BE2C (cell line): ENCODE measurements around the gene UPK3A.

ENCODE experiments used
- DNase-seq: peaks from one replicate; pipeline ENCODE4 v3.0.0-alpha.2; 2020
- H3K27me3 ChIP-seq: fragments of 250-450 bp; sonication (Bioruptor Pico); 2 replicates; pipeline ENCODE4 v1.5.1; 2020; ENCODE audit warnings: mild to moderate bottlenecking
- H3K36me3 ChIP-seq: fragments of 250-450 bp; sonication (Bioruptor Pico); 2 replicates; pipeline ENCODE4 v1.5.1; 2020; ENCODE audit warnings: mild to moderate bottlenecking
- H3K4me1 ChIP-seq: fragments of 250-450 bp; sonication (Bioruptor Pico); 2 replicates; pipeline ENCODE4 v1.5.1; 2020
- H3K4me3 ChIP-seq: 2 replicates; pipeline ENCODE4 v1.5.1; 2011; ENCODE audit warnings: low read depth, low read length
- H3K9me3 ChIP-seq: fragments of 250-450 bp; sonication (Bioruptor Pico); 2 replicates; pipeline ENCODE4 v1.5.1; 2020
- TF ChIP-seq, protein P1 (sequence below): IDR thresholded peaks from 2 replicates; pipeline ENCODE4 v1.5.1; 2012; ENCODE audit warnings: mild to moderate bottlenecking, low read depth, low read length

Gene UPK3A

DNA sequence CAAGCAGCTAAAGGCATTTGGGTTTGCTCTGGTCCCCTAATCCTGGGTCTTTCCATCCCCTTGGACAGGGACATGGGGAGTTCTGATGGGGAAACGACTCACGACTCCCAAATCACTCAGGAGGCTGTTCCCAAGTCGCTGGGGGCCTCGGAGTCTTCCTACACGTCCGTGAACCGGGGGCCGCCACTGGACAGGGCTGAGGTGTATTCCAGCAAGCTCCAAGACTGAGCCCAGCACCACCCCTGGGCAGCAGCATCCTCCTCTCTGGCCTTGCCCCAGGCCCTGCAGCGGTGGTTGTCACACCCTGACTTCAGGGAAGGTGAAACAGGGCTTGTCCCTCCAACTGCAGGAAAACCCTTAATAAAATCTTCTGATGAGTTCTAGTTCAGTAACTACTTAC is 10.7 kb downstream of the UPK3A start:
- Histone ChIP-seq H3K4me1 (peaks cover 2% of the 10 kb centered on the region; the same call in 1 of the 2 replicates), H3K4me3 (no peak overlapping the region), H3K36me3 (no peaks in the 10 kb centered on the region), H3K27me3 (no peaks in the 10 kb centered on the region), H3K9me3 (no peaks in the 10 kb centered on the region)
- TF ChIP-seq, protein P1, sequence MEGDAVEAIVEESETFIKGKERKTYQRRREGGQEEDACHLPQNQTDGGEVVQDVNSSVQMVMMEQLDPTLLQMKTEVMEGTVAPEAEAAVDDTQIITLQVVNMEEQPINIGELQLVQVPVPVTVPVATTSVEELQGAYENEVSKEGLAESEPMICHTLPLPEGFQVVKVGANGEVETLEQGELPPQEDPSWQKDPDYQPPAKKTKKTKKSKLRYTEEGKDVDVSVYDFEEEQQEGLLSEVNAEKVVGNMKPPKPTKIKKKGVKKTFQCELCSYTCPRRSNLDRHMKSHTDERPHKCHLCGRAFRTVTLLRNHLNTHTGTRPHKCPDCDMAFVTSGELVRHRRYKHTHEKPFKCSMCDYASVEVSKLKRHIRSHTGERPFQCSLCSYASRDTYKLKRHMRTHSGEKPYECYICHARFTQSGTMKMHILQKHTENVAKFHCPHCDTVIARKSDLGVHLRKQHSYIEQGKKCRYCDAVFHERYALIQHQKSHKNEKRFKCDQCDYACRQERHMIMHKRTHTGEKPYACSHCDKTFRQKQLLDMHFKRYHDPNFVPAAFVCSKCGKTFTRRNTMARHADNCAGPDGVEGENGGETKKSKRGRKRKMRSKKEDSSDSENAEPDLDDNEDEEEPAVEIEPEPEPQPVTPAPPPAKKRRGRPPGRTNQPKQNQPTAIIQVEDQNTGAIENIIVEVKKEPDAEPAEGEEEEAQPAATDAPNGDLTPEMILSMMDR: no peak
- no peak for DNase-seq

DNA sequence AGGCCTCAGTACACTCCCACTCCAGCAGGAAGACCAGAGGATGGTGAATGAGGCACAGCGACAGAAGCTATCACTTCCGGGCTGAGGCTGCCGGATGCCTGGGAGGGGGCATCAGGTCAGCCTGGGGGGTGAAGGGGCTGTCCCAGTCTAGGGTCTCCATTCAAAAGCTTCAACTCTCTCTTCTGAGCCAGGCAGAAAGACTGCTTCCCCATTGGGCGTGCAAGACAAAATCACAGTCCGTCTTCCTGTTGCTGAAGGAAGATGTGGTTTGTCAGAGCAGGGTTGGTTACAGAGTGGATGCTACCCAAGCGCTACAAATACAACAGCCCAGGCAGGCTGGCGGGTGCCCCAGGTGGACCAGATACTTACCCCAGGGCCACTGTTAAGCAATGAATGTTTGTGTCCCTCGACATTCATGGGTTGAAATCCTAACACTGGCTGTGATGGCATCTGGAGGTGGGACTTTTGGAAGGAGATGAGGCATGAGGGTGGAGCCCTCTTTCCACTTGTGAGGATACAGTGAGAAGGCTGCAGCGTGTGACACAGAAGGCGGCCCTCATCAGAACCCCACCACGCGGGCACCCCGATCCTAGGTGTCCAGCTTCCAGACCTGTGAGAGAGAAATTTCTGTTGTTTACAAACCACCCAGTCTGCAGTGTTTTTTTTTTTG is 12.0 kb downstream of the UPK3A start:
- no peaks in the 10 kb centered on the region for H3K4me1 ChIP-seq
- DNase-seq: no peak
- no peaks in the 10 kb centered on the region for H3K36me3 ChIP-seq
- no peak overlapping the region for H3K4me3 ChIP-seq
- no peaks in the 10 kb centered on the region for H3K27me3 ChIP-seq
- no peaks in the 10 kb centered on the region for H3K9me3 ChIP-seq
- TF ChIP-seq, protein P1: no peak

DNA sequence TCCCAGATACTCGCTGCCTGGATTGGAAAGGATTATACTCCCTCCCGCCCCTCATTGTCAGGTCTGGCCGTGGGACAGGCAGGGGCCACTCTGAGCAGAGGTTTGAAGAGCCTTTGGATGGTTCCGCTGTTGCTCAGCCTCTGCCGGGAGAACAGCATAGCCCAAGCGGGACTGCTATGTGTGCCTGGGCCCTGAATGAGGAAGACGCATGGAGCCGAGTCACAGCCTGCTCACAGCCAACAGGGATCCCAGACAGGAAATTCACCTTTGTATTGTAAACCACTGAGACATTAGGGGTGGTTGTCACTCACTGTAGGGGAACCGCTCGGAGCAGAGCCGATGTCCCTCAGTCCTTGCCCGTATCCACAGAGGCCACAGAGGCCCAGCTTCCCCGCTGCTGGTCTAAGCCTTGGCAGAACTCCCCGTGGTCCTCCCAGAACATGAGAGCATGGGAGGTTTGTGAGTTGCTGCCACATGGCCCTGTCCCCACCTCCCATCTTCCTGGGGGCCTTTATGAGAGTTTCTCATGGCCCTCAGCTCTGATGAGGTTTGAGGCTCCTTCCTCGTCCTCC is 14.3 kb downstream of the UPK3A start:
- no peaks in the 10 kb centered on the region for H3K9me3 ChIP-seq
- no peak for DNase-seq
- H3K27me3 ChIP-seq: no peaks in the 10 kb centered on the region
- no peaks in the 10 kb centered on the region for H3K4me1 ChIP-seq
- no peak overlapping the region for H3K4me3 ChIP-seq
- no peaks in the 10 kb centered on the region for H3K36me3 ChIP-seq
- TF ChIP-seq, protein P1: no peak

DNA sequence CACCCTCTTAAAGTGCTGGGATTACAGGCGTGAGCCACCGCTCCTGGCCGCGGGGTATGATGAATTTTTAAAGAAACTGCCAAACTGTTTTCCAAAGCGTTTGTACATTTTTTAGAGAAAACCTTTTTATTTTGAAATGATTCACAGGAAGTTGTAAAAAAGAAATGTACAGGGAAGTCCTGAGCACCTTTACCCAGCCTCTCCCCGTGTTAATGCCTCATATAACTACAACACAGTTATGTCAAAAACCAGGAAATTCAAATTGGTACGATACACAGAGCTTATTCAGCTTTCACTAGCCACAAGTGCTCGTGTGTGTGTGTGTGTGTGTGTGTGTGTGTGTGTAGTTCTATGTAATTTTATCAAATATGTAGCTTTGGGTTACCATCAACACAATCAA is 18.0 kb downstream of the UPK3A start:
- TF ChIP-seq, protein P1: no peak
- no peaks in the 10 kb centered on the region for H3K27me3 ChIP-seq

DNA sequence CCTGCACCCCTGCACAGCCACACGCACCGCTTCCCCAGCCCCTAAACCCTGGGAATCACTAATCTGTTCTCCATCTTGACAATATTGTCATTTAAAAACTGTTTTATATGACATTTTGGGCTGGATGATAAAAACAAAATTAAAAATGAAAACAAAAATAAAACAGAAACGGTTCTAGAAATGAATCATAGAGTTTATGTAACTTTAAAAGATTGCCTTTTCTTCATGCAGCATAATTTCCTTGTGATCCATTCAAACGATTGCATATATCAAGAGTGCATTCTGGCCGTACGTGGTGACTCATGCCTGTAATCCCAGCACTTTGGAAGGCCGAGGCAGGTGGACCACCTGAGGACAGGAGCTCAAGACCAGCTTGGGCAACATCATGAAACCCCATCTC is 18.4 kb downstream of the UPK3A start:
- Histone ChIP-seq H3K4me3 (no peak overlapping the region), H3K4me1 (no peaks in the 10 kb centered on the region), H3K27me3 (no peaks in the 10 kb centered on the region), H3K9me3 (no peaks in the 10 kb centered on the region), H3K36me3 (no peaks in the 10 kb centered on the region)
- DNase-seq: no peak
- TF ChIP-seq, protein P1: no peak

More for the DNA sequence above, 18.0 kb downstream of the UPK3A start:
- Histone ChIP-seq H3K4me1 (no peaks in the 10 kb centered on the region), H3K4me3 (no peak overlapping the region), H3K36me3 (no peaks in the 10 kb centered on the region), H3K9me3 (no peaks in the 10 kb centered on the region)
- DNase-seq: no peak

DNA sequence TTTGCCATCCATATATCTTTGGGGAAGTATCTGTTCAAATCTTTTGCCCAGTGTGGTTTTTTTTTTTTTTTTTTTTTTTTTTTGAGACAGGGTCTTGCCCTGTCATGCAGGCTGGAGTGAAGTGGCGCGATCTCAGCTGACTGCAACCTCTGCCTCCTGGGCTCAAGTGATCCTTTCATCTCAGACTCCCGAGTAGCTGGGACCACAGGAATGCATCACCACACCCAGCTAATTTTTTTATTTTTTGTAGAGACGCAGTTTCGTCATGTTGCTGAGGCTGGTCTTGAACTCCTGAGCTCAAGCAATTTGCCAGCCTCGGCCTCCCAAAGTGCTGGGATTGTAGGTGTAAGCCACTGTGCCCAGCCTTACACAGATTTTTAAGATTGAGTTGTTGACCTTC is 20.2 kb downstream of the UPK3A start:
- no peak overlapping the region for H3K4me3 ChIP-seq
- H3K36me3 ChIP-seq: no peaks in the 10 kb centered on the region
- no peaks in the 10 kb centered on the region for H3K27me3 ChIP-seq
- TF ChIP-seq, protein P1: no peak
- H3K4me1 ChIP-seq: no peaks in the 10 kb centered on the region
- DNase-seq: no peak
- no peaks in the 10 kb centered on the region for H3K9me3 ChIP-seq
